NCI-H2107 treated with DMSO at 0.1 percent for 48 hours (cell line): ENCODE data around the gene ARHGAP33.
"Not testable (repeated sequence)": the region's sequence is repeated elsewhere in the genome, so short reads cannot be mapped to it uniquely, and the experiment has no call there.

Experiments used
- DNase-seq: peaks from one replicate; lab custom pipeline; 2025; ENCODE audit not compliant: unreplicated experiment; lab: John Stamatoyannopoulos, UW

The ARHGAP33 gene

DNA sequence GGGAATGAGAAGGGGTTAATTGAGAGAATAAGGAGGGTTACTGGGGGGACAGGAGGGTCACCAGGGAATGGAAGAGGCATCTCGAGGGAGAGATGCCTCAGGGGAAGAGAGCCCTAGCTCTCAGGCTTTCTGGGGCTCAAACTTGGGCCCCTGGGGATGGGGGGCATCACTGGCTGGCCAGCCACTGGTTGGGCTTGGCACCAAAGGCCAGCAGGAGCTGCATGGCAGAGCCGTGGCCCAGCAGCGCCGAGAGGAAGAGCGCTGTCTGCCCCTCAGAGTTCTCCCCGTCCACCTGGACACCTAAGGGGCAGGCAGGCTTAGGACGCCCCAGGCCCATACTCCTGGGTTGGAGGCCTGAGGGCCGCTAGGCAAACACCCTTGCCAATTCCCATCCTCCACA, 17.5 kb downstream of the ARHGAP33 start:
- no peak for DNase-seq

GRCh38 chr19:35793381-35794165, 18.2 kb downstream of the ARHGAP33 start:
- no peak for DNase-seq

- DNase-seq, result not testable (repeated sequence)
Observed at GRCh38 chr19:35795564-35795963, 20.2 kb downstream of the ARHGAP33 start.

DNA sequence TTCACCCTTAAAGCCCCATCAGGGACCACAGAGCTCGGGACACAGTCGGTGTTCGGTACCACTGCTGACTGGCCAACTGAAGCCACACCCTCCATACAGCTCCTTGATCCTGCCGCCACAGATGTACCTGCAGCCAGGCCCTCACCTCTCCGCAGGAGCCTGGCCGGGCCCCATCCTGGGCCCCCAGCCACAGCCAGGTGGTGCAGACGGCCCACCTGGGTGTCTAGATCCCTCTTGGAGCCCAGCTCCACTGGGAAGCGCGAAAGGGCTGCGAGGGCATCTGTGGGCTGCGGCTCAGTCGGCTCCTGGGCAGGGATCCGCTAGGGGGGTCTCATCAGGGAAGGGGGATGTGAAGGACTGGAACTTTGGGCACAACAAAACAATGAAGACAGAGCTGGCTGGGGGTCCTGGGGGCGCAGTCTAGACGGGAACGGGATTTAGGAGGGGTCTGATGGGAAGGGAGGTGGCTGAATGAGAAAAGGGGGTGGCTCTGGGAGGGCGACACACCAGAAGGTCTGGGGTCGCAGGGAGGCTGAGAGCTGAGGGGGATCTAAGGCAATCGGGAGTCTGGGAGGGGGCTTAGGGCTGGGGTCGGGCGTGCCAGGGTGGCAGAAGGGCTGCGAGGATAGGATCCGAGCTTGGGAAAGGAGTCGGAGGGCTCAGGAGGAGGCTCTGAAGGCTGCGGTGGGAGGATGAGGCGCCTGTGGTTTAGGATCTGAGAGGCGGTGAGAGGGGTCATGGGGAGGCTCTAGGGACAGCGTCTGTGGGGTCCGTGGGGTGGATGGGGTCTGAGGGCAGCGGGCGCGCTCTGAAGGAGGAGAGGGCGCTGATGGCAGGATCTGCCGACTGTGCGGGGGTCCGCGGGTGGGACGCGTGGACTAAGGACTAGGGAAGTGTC, 21.5 kb downstream of the ARHGAP33 start:
- DNase-seq, result no peak

- no peak for DNase-seq
Observed at GRCh38 chr19:35797663-35798062, 22.3 kb downstream of the ARHGAP33 start.

- no peak for DNase-seq
Observed at GRCh38 chr19:35801828-35802227, 26.5 kb downstream of the ARHGAP33 start.

DNA sequence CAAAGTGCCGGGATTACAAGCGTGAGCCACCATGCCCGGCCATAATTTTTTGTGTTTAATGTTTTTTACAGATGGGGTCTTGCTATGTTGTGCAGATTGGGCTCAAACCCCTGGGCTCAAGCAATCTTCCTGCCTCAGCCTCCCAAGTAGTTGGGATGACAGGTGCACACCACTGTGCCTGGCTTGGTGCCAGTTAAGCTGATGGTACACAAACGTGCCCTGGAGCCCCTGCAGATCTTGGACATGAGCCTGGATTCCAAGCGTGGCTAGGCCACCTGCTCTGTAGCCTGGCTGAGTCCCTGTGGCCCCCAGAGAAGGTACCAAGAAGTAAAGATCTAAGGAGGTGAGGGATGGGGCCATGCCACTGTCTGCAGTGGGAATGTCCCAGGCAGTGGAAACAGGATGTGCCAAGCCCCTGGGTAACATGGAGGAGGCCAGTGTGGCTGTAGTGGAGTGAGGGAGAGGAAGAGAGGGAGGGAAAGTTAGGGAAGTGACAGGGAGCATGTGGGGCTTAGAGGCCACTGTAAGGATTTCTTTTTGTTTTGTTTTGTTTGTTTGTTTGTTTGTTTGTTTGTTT, 30.2 kb downstream of the ARHGAP33 start:
- DNase-seq, result no peak

DNA sequence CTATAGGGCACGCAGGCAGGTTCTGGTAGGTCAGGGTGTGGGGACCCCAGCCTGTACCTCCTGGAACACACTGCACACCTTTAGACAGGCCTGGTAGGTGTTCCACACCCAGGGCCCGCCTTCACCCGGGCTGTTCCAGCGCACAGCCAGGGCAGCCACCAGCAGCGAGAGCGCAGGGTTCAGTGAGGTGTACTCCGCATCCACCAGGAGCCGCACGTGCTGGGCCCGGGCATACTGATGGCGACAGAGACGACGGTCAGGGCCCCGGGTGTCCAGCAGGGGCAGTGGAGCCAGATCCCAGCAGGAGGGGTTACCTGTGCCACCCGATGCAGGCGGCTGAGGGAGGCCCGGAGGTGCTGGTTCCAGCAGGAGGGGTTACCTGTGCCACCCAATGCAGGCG, 31.2 kb downstream of the ARHGAP33 start:
- no peak for DNase-seq

DNA sequence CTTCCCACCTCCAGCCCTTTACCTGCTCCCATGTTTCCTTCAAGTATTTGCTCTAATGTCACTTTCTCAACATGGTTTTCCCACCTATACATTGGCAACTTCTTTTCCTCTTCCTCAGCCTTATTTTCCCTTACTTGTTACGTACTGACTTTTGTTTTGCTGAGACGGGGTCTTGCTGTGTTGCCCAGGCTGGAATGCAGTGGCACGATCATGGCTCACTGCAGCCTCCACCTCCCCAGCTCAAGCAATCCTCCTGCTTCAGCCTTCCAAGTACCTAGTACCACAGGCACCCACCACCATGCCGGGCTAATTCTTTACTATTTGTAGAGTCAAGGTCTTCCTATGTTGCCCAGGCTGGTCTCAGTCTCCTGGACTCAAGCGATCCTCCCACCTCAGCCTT, 32.3 kb downstream of the ARHGAP33 start:
- no peak for DNase-seq

DNA sequence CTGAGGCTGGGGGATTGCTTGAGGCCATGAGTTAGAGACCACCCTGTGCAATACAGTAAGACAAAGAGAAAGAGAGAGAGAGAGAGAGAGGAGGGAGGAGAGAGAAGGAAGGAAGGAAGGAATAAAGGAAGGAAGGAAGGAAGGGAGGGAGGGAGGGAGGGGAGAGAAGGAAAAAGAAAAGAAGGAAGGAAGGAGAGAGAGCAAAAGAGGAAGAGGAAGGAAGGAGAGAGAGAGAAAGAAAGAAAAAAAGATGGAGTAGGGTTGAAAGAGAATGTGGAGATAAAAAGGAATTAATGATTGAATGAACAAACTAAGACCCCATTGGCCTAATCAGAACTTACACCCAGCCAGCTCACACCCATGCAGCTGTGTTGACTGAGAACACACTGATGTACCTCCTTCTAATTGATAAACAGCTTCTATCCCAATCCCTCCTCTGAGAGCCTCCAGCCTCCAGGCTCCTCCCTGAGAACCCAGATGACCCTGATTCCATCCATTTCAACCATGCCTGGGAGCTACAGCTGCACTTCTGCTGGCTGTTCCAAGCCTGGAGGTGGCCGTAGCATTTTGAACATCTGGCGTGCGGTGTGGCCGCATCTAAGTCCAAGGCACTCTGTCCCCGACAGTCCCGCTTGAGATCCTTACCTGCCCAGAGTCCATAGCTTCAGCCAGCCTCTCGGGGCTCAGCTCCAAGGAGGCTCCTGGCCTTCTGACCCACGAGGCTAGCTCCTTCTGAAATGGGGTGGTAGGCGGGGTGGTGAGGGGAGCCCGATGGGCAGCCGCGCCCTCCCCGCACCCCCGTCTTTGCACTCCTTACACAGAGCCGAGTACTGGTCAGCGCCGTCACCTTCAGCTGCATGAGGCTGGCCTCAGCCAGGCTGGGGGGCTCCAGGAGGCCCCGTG, 36.2 kb downstream of the ARHGAP33 start:
- no peak for DNase-seq

- no peak for DNase-seq
Observed at GRCh38 chr19:35812220-35813042, 37.1 kb downstream of the ARHGAP33 start, which contains the start of gene PRODH2. Gene PRODH2 (minus strand): TSS chr19:35812845. CDS start chr19:35812805, 40 bp downstream.

DNA sequence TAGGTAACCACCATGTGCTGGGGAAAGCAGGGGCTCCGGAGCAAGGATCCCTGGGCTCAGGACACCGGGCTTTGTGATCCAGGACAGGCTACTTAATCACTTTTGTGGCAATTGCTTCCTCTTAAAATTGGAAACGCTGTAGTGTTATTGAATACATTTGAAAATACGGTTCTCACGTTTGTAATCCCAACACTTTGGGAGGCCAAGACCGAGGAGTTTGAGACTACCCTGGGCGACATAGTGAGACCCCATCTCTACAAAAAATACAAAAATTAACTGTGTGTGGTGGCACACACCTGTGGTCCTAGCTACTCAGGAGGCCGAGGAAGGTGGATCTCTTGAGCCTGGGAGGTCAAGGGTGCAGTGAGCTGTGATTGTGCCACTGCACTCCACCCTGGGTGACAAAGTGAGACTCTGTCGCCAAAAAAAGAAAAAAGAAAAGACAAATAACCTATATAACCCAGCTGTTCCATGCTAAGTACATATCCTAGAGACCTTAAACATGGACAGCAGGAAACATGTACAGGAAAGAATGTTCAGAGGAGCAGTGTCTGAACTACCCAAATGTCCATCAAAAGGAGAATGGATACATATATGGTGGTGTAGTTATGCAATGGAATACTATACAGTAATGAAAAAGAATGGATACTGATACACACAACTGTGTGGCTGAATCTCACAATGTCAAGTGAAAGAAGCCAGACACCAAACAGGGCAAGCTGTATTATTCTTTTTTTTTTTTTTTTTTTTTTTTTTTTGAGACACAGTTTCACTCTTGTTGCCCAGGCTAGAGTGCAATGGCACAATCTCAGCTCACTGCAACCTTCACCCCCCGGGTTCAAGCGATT, 37.9 kb downstream of the ARHGAP33 start:
- no peak for DNase-seq

DNA sequence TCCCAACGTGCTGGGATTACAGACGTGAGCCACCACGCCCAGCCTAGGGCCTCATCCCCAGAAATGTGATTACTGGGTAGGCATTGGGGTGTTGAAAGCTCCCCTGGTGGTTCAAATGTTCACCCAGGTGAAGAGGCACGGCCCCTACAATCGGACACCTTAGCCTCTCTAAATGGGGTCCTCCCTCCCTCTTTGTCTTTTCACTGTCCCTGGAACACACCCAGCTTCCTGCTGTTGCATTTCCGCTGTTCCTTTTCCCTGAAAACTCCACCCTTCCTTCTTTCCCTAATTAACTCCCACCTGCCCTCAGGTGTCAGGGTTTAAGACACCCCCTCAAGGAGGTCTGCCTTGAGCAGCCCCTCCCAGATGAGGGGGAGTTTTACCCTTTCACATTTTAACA, 40.9 kb downstream of the ARHGAP33 start:
- no peak for DNase-seq

GRCh38 chr19:35816846-35817245, 41.5 kb downstream of the ARHGAP33 start:
- no peak for DNase-seq

DNA sequence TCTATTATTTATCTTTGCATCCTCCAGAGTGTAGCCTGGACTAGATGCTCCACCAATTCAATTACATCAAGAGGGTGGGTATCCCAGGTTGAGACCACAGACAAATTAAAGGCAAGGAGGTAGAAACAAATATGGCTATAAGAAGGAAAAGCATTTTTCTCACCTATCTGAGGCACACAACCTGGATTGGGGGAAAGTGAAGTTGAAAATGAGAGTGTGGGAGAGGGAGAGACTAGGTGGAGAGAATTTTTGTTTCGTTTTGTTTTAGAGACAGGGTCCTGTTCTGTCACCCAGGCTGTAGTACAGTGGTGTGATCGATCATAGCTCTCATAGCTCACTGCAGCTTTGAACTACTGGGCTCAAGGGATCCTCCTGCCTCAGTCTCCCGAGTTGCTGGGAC, 43.1 kb downstream of the ARHGAP33 start:
- no peak for DNase-seq

GRCh38 chr19:35822579-35822978, 47.2 kb downstream of the ARHGAP33 start:
- no peak for DNase-seq

- DNase-seq, result no peak
Observed at GRCh38 chr19:35824150-35824549, 48.8 kb downstream of the ARHGAP33 start.

- no peak for DNase-seq
Observed at GRCh38 chr19:35828692-35829301, 53.4 kb downstream of the ARHGAP33 start.
